ENCODE results near the gene NAALADL2. TPM values are rescaled to one million over a fixed set of nuclear protein-coding genes. Genes with fewer than 3 reads are reported as not detected.

The NAALADL2 gene
- total RNA-seq, 4 donors from 2014 or later: 10.3 to 16.7 (median 10.9) TPM

DNA sequence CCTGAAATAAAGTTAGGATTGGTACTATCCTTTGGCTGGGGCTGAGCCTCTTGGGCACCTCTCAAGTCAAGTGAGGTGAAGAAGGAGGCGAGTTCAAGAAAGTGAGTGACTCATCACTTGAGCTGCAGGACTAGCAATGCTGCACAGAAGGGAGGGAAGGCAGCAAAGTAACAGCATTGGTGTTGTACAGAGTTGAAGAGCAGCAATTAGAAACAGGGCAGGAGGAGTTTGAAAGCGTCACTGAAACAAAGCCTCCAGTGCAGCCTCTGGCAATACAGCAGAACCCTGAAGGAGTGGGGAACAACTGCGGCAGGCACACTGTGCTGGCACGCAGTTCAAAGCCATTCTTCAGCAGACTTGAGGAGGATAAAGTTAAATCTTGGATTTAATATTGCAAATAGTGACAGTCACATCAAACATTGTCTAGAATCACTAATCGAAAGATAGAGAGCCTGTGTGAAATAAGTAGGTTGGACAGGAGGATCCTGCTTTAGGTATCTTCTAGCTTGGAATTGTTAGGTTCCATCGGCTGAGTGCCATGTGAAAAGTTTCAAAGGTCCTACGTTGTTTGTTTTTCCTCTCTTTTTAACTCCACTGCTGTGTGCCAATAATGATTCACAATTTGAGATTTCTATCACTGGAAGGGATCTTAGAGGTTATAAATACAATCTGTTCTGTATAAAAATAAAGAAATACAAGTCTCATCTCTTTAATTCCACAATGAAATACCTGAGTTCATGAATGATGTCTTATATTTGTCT lies 479.8 kb downstream of the NAALADL2 start:
- peak overlapping the region in 1 of 4 donors; percentile 16 for H3K27ac ChIP-seq
- H3K36me3 ChIP-seq: no peaks in the 10 kb centered on the region
- WGBS, 2 donors: 47 to 62% methylated on average over 7 of the region's 7 CpGs
- H3K9me3 ChIP-seq: no peaks in the 10 kb centered on the region
- H3K4me3 ChIP-seq: no peak overlapping the region
- DNase-seq (ENCODE audit: low spot score in 2 of 2): peak in 1 of 2 donors; percentile 9
- TF ChIP-seq, protein P1, sequence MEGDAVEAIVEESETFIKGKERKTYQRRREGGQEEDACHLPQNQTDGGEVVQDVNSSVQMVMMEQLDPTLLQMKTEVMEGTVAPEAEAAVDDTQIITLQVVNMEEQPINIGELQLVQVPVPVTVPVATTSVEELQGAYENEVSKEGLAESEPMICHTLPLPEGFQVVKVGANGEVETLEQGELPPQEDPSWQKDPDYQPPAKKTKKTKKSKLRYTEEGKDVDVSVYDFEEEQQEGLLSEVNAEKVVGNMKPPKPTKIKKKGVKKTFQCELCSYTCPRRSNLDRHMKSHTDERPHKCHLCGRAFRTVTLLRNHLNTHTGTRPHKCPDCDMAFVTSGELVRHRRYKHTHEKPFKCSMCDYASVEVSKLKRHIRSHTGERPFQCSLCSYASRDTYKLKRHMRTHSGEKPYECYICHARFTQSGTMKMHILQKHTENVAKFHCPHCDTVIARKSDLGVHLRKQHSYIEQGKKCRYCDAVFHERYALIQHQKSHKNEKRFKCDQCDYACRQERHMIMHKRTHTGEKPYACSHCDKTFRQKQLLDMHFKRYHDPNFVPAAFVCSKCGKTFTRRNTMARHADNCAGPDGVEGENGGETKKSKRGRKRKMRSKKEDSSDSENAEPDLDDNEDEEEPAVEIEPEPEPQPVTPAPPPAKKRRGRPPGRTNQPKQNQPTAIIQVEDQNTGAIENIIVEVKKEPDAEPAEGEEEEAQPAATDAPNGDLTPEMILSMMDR (IDR thresholded peaks at IDR 0.05): no peak
- no peak for TF ChIP-seq EP300 (IDR thresholded peaks at IDR 0.05)
- no peak for TF ChIP-seq POLR2A (IDR thresholded peaks at IDR 0.05)
- H3K27me3 ChIP-seq: no peaks in the 10 kb centered on the region
- H3K4me1 ChIP-seq: peaks cover 0 to 10% (median 0%) of the 10 kb centered on the region in 4 donors

DNA sequence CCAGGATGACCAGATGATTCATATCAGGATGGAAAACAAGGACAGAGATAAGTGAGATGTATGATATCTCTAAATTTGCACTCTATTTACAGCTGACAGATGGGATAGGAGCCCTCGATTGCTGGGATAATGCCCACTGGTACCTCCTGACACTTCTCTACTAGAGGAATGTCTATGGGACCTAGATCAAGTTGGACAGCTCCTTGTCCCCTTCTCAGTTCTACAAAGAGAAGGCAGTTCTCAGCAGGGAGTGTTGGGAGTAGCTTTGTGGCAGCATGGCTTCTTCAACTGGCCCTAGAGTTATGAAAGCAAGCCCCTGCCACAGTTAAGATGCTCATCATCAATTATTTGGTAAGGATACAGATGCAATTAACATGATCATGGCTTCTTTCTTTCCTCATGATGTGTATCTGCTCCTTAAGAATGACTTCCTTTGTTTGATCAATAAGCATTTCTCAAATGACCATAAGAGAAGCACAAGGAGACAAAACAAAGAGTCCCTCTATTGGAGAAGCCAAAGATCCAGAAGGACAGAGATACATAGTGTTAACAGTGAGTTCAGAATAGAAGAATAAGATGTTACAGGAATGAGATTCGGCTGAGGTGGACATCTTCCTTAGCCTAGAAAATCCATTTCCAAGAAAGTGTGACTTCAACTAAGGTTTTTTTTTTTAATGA lies 481.3 kb downstream of the NAALADL2 start:
- Histone ChIP-seq H3K4me3 (no peak overlapping the region), H3K36me3 (no peaks in the 10 kb centered on the region), H3K9me3 (no peaks in the 10 kb centered on the region), H3K27me3 (no peaks in the 10 kb centered on the region), H3K4me1 (peaks cover 0 to 10% (median 0%) of the 10 kb centered on the region in 4 donors), H3K27ac (no peak overlapping the region)
- WGBS, 2 donors: 75 to 78% methylated on average over 2 of the region's 2 CpGs
- no peak for DNase-seq (ENCODE audit: low spot score in 2 of 2)
- TF ChIP-seq POLR2A (IDR thresholded peaks at IDR 0.05): no peak
- TF ChIP-seq, protein P1 (IDR thresholded peaks at IDR 0.05): no peak
- no peak for TF ChIP-seq EP300 (IDR thresholded peaks at IDR 0.05)

DNA sequence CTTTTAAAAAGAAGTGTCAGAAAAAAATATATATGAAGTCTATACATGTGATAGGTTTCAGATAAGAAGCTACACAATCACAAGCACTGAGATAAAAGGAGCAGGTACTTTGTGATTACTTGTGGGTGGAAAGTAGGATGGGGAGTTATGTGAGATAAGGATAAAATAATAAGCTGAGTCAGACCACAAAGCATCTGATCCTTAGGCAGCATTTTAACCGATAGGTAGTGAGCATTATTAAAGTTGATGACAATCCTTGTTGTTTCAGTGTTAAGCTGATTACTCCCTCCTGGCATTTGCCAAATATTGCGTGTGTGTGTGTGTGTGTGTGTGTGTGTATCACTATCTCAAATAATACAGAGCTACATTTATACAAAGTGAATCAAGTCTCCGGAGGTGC lies 483.1 kb downstream of the NAALADL2 start:
- H3K36me3 ChIP-seq: no peaks in the 10 kb centered on the region
- no peaks in the 10 kb centered on the region for H3K9me3 ChIP-seq
- H3K27ac ChIP-seq: no peak overlapping the region
- no peaks in the 10 kb centered on the region for H3K27me3 ChIP-seq
- peaks cover 0 to 18% (median 0%) of the 10 kb centered on the region in 4 donors for H3K4me1 ChIP-seq
- no peak for DNase-seq (ENCODE audit: low spot score in 2 of 2)
- TF ChIP-seq POLR2A (IDR thresholded peaks at IDR 0.05): no peak
- TF ChIP-seq EP300 (IDR thresholded peaks at IDR 0.05): no peak
- TF ChIP-seq, protein P1 (IDR thresholded peaks at IDR 0.05): no peak
- no peak overlapping the region for H3K4me3 ChIP-seq
- 85 to 88% methylated on average over 3 of the region's 3 CpGs for WGBS, 2 donors

GRCh38 chr3:175343946-175344345 lies 484.8 kb downstream of the NAALADL2 start:
- Histone ChIP-seq H3K4me1 (peaks cover 0 to 17% (median 0%) of the 10 kb centered on the region in 4 donors), H3K4me3 (no peak overlapping the region), H3K27ac (no peak overlapping the region), H3K9me3 (no peaks in the 10 kb centered on the region), H3K36me3 (no peaks in the 10 kb centered on the region), H3K27me3 (no peaks in the 10 kb centered on the region)
- TF ChIP-seq POLR2A (IDR thresholded peaks at IDR 0.05) (no peak), EP300 (IDR thresholded peaks at IDR 0.05) (no peak)
- TF ChIP-seq, protein P1 (IDR thresholded peaks at IDR 0.05): no peak
- no peak for DNase-seq (ENCODE audit: low spot score in 2 of 2)
- WGBS, 2 donors: 92% methylated on average over 3 of the region's 3 CpGs
